Measurements from ENCODE around the gene MAGEB17.

The MAGEB17 gene

GRCh38 chrX:16187024-16187760 lies 19.9 kb downstream of the MAGEB17 start:
- TF ChIP-seq, protein P1, sequence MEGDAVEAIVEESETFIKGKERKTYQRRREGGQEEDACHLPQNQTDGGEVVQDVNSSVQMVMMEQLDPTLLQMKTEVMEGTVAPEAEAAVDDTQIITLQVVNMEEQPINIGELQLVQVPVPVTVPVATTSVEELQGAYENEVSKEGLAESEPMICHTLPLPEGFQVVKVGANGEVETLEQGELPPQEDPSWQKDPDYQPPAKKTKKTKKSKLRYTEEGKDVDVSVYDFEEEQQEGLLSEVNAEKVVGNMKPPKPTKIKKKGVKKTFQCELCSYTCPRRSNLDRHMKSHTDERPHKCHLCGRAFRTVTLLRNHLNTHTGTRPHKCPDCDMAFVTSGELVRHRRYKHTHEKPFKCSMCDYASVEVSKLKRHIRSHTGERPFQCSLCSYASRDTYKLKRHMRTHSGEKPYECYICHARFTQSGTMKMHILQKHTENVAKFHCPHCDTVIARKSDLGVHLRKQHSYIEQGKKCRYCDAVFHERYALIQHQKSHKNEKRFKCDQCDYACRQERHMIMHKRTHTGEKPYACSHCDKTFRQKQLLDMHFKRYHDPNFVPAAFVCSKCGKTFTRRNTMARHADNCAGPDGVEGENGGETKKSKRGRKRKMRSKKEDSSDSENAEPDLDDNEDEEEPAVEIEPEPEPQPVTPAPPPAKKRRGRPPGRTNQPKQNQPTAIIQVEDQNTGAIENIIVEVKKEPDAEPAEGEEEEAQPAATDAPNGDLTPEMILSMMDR (IDR thresholded peaks at IDR 0.05; ENCODE audit: low read length, missing control alignments): no peak
- DNase-seq (ENCODE audit: low read depth): no peak
- no peak overlapping the region for H3K4me3 ChIP-seq (replicated peaks; ENCODE audit: low read depth, low read length)

DNA sequence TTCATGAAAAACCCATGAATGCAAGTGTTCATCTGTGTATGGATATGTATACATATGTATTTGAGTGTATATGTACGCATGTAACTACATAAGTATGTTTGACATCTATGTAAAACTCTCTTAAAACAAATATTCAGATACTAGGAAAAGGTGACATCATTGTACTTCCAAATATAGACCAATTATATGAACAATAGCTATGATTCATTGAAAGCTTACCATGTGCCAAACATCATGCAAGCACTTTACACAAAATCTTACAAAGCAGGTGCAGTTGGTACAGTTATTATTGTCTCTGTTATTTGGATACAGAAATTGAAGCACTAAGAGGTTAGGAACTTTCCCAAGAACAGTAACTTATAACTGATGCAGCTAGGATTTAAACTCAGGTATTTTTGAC lies 21.4 kb downstream of the MAGEB17 start:
- DNase-seq (ENCODE audit: low read depth): peak; percentile 10
- no peak overlapping the region for H3K4me3 ChIP-seq (replicated peaks; ENCODE audit: low read depth, low read length)
- TF ChIP-seq, protein P1 (IDR thresholded peaks at IDR 0.05; ENCODE audit: low read length, missing control alignments): no peak

GRCh38 chrX:16191605-16192004 lies 24.3 kb downstream of the MAGEB17 start:
- DNase-seq (ENCODE audit: low read depth): no peak
- H3K4me3 ChIP-seq (replicated peaks; ENCODE audit: low read depth, low read length): no peak overlapping the region
- TF ChIP-seq, protein P1 (IDR thresholded peaks at IDR 0.05; ENCODE audit: low read length, missing control alignments): no peak

DNA sequence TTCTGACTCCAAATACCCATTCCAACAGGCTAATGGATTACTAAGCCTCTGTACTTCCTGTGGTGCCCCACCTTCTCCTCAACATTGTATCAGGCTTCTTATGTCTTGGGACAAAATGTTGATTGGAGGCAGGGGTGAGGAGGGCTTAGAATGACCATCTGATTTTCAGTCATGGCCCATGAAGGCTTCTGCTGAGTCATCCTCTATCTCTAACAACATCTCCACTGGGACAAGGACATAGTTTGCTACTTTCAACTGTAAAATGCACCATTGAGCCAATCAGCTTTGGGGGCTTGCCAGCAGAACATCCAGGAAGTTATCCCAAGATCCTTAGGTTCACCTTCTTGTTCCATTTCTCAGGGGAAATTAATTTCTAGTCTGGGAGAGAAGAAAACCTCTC lies 29.5 kb downstream of the MAGEB17 start:
- TF ChIP-seq, protein P1 (IDR thresholded peaks at IDR 0.05; ENCODE audit: low read length, missing control alignments): no peak
- no peak for DNase-seq (ENCODE audit: low read depth)
- H3K4me3 ChIP-seq (replicated peaks; ENCODE audit: low read depth, low read length): no peak overlapping the region

GRCh38 chrX:16199343-16199742 lies 32.1 kb downstream of the MAGEB17 start:
- H3K4me3 ChIP-seq (replicated peaks; ENCODE audit: low read depth, low read length): no peak overlapping the region
- no peak for DNase-seq (ENCODE audit: low read depth)
- TF ChIP-seq, protein P1 (IDR thresholded peaks at IDR 0.05; ENCODE audit: low read length, missing control alignments): no peak

DNA sequence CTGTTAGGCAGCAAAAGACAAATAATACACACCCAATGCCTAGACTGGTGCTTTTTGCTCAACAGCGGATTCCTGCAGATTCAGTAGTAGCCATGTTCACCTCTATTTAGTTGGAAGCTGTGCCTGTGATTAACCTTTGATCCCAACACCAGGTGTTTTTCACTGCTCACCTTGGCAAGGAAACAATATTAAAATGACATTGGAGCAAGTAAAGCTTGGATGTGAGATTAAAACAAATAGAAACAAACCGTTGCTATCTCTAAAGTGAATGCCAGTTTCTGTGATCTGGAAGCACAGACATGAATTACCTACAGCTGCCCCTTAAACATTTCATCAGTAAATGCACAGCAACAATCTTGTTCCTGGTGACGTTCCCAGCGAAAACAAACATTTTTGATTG lies 35.7 kb downstream of the MAGEB17 start:
- DNase-seq (ENCODE audit: low read depth): no peak
- no peak overlapping the region for H3K4me3 ChIP-seq (replicated peaks; ENCODE audit: low read depth, low read length)
- TF ChIP-seq, protein P1 (IDR thresholded peaks at IDR 0.05; ENCODE audit: low read length, missing control alignments): no peak

DNA sequence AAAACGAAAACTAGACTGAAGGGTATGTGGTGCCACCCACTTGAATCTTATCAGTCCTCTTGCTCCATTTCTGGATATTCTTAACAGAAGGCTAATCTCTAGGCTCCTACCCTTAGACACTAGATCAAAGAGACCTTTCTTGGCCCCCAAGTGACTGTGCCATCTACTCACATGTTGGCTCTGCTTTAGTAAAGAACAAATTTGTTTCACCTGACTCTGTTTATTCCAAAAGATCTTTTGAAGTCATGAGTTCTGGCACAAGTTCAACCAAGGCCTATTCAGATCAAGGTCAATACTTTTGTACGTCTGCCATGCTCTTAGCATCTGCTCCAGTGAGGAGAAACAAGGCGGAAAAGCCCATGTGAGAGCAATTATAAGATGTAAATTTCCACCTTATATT lies 37.3 kb downstream of the MAGEB17 start:
- no peak for DNase-seq (ENCODE audit: low read depth)
- TF ChIP-seq, protein P1 (IDR thresholded peaks at IDR 0.05; ENCODE audit: low read length, missing control alignments): no peak
- H3K4me3 ChIP-seq (replicated peaks; ENCODE audit: low read depth, low read length): no peak overlapping the region
